GM19099 (cell line): Measurements from ENCODE around the gene PSMB7.

Source experiments
- POLR2A ChIP-seq: IDR thresholded peaks from 3 replicates; pipeline ENCODE4 v1.6.1; 2011; ENCODE audit warnings: low read depth; ENCODE audit not compliant: insufficient read length; ENCODE audit errors: extremely low read depth

The PSMB7 gene

DNA sequence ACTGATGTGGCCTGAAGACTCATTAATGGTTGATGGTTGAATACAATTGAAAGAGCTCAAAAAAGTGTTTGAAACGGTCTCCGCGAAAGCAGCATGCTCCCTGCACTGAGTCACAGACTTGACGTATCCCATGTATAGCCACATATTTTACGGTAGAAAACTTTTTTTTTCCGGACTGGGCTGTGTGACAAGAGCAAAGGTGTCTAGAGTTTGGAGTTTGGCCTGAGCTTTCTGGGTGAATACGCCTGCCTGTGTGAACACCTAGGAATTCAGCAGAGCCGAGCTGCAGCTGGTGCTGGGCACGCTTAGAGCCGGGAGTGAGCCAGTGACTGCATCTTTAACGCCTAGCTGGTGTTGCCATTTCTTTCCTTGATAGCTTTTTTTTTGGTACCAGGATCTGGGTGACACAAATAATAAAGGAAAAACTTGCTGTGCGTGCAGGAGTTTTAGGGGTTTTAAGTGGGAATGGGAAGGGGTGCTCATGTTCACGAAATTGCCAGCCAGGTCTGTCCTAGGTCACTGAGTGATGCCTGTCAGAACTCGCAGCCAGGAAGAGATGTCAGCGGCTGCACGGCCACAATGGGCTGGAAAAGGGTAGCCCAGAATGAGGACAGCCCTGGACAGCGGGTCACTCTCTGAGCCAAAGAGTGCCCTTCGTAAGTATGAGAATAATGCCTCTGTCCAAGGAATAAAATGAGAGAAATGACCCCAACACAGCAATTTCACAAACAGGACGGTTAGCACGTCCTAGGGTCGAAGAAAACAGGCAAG, 51.7 kb downstream of the PSMB7 start:
- TF ChIP-seq POLR2A, result no peak

DNA sequence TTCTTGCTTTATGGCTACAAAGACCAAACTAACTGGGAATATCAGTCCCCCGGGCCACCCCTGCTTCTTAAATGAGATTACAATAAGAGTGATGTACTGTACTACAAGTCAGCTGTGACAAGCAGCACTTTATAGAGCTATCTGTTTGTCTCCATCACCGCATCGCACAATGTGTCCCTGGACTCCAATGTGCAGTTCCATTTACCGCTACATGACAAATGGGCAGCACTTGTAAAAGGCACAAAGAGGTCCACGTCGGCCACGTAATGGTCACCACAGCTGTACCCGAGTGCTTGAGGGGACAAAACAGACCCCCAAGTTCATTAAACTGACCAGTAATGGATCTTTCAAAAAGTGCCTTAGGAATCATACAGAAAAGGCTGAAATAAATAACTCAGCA, 54.1 kb downstream of the PSMB7 start:
- no peak for TF ChIP-seq POLR2A

DNA sequence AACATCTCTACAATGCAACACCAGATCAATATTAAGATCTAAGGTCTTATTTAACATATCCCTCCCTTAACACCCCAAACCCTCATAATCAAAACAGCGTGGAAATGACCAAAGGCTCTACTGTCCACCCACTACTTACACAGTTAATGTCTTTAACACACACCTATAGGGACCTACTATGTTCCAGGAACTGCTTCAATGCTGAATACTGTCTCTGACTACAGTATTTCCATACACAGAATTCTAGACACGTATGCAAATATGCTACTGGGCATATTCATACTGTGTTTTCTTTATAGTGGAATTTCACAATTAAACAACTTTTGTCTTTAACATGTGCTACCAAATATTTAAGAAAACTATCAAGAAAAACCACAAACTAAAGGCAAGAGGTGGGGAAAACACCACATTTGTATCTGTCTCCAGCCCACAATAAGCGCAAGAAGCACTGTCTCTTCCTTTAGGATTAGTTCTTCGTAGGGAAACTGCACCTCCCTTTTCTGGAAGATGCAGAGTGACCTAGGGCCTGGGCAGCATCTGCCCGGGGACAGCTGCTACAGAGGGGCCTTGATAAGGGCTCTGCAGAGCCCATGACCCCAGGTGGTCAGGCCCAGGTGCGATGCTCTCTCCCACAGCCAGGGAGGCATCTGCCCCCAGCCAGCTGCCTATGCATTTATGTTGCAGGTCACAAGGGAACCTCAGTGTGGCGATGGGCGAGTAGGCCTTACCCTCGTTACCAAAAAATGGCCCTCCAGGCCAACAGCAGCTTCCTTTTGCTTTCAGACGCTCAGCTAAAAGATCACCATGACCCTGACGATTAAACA, 55.2 kb downstream of the PSMB7 start:
- TF ChIP-seq POLR2A, result no peak

DNA sequence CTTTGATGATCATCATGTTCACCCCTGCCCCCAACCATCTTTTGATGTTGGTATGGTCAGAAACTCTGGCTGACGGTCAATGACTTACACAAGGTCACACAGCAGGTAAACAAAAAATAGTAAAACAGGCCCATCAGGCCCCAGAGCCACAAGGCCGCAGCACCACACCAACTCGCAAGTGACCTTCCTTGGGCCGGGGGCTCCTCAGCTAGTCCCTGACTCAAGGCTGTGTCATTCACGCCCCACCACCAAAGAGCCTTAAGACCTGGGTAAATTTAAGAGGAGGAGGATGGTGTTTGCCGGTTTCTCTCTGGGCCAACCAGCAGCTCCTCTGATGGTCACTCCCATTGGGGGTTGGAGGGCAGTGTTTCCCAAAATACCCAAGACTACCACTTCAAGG, 55.8 kb downstream of the PSMB7 start:
- no peak for TF ChIP-seq POLR2A

DNA sequence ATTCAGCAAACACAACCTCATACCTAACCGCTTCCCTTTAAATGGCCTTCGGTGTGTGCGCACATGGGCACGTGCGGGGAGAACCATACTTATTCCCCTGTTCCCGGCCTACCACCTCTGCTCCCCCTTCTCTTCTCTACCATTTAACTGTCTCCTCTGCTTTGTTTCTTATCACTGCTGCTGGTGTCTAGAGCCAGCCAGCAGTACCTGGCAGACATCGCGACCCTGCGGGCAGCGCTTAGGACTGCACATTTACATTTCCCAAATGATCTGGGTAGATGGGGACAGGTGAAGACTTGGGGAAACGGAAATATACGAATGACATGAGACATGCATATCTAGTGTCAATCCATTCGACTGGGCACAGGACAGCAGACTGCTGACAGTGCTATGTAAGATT, 56.6 kb downstream of the PSMB7 start:
- TF ChIP-seq POLR2A, result no peak

DNA sequence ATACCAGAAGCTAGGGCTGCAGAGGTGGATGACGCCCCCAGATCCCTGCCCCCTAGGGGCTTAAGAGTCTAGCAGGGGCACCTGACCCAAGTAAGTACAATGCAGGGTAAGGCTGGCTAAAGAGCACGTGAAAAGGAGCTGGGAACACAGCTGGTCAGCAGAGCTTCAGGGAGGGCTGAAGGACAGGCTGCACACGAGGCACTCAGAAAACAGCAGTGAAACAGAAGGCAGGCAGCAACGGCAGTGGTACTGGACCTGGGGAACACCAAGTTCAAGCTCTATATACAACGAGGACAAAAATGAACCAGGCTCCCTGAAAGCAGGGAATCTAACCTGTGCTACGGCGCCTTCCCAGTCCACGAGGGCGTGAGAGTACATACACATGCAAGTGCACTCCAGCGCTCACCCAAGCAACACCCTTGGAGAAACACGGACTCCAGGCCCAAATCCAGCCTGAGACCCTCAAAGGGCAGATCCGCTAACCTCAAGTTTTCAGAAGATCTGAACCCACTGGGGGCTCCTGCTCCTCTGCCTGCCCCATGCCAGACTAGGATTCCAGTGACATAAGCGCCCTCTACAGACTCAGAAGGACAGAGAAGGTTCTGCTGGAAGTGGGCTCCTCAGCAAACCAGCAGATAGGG, 57.4 kb downstream of the PSMB7 start:
- TF ChIP-seq POLR2A, result no peak

DNA sequence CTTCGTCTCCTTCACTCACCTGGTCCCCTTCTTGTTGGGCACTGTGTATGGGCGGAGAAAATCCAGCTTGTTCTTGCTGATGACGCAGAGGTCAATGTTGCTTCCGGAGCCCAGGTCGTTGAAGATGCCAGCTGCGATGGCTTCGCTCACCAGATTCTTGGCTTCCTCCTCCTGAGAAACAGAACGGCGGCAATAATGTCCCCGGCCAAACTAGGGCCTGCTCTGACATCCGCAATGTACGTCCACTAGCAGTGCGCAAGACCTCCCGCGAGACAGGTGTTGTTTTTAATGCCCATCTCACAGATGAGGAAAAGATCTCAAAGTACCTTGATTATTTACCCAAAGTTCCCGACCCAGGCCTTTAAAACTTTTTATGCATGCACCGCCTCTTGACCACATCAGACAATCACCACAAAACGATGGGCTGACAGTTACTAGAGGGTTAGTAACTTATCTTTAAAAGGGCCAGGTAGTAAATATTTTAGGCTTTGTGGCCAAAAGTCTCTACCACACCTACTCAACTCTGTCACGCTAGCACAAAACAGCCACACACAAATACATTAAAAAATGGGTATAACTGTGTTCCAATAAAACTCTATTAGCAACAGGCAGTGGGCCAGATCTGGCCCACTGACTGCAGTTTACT, 58.4 kb downstream of the PSMB7 start:
- no peak for TF ChIP-seq POLR2A

DNA sequence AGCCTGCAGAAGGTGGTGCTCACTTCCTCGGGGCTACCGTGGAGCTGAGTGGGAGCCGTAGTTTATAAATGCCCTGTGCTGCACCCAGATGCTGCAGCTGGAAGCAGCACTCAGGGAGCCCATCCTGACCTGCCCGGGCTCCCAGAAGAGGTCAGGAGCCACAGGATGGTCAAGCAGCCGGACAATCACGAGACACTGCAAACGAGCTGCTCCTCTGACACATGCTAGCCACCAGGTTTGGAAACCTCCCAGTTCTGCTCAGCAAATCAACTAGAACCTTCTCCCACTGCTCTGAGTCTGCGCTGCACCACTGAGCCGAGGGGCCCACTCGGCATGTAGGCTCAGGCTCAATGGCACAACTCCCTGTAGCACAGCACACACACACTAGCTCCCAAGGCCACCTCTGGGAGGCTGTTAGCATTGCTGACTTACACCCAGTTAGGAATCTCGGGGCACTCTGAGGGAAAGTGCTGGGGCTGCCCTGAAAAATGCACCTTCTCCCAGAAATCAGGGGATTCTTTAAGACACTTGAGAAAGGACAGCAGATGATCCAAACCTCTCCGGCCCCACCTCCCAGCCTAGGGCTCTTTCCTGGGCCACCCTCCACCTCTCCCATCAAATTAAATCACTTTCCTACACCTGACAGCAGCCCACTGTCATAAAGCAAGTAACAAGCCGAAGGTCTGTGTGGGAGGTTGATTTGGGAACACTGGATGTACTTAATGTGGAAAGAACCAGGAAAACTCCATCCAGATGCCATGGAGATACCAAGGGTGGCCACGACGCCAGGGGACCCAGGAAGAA, 59.1 kb downstream of the PSMB7 start:
- no peak for TF ChIP-seq POLR2A

DNA sequence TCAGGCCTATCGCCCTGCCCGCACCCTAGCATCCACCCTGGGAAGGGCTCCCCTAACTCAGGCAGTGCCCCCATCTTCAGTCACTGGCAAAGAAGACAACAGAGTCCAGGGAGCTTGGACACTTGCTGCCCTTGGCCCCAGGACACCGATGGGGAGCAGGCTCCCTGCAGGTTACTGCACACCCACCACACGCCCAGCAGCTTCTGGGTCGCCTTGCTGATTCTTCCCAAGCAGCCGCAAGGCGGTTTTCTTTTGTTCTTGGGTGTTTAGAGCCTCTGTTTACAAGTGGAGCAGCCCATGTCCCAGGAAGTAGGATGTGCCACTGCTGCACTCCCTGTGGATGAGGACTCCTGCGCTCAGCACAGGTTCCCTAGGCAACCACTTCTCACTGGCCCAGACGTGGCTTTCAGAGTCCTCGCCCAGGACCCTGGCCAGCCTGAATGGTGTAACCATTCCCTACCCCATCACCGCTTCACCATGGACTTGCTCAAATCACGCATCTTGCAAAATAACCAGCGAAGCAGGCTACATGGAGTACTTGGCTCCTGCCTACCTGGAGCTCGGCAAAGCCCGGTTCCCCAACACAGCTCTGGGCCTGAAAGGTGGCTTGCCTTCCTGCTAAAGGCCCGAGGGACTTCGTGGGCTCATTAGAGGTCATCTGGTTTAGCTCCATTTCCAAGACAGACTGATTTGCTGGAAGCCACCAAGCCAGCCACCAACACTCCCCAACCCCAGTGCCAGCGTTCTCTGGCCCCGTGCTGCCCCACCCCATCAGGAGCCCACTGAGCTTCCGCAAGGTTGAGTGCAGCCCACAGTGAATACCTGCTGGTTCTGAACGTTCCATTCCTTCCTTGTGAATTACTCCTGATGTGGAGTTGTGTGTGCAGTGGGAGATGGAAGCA, 60.0 kb downstream of the PSMB7 start:
- no peak for TF ChIP-seq POLR2A

DNA sequence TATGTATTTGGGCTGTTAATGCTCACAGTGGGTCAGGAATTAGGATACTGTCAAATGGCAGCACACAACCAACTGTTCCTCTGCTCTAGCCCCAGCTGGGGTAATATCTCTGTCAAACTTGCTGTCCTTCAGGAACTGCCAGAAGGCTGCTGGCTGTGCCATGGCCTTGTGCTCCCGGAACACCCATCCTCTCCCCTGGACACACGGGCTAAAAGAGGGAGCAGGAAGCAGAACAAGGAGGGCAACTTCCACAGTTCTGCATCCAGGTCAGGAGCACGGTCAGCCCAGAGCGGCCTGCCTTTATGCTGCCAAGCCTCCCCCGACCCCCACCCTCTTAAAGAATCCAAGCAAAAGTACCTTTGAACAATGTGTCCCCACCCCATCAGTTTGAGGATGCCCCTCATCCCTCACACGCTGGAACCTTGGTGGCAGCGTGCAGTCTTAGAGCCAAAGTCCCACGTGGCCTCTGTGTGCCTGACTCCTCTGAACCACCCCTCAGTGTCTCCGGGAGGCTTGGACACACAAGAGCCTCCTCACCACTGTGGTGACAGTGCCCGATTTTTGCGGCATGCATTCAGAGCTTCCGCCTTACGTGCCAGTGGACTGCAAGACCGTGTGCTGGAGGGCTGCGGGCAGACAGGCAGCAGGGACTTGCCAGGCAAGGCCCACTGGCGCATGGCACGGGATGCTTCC, 60.8 kb downstream of the PSMB7 start:
- TF ChIP-seq POLR2A, result no peak

DNA sequence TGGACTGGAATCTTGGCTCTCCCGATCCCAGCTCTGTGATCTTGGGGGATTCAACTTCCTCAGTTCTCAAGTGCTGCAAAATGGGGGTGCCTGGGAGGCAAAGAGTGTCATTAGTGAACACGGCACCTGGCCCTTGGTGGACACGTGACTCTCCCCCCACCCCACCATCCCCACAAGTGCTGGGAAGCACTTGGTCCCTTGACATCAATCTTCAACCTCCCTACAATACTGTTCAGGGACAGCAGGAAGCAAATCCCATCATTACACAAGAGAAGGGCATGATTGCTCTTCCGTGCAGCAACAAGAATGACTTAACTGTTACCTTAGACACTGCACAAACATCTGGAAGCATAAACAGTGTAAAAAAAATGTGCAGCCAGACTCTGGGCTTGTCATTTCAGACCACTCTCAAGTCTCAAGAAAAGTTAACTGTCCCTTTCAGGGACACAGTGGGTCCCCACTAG, 61.4 kb downstream of the PSMB7 start:
- TF ChIP-seq POLR2A, result no peak

DNA sequence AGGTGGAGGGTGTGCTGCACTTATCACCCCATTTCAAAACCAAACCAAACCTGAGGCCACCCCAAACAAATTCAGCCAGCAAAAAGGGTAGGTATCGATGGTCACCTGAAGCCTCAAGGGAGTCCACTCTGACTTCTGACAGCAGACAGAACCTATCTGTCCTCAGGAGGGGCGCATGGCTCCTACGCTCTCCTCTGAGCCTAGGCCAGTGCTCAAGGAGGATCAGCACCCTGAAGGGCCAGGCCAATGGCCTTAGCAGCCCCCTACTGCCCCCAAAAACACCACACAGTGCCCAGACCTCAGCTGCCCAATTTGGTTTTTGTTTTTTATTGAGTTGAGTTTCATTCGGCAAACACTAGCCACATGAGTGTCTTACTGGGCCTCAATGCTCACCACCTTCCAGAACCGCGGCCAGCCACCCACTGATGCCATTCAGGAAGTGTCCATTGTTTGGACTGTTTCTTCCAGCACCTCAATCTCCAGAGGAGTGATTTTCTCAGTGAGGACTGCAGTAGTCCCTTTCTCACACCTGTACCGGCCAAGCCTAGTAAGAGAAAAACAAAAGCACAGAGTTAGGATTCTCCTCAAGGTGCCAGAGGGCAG, 62.0 kb downstream of the PSMB7 start:
- TF ChIP-seq POLR2A, result no peak
